WTC11 (cell line): ENCODE measurements around the gene STAP2. TPM values are rescaled to one million over a fixed set of nuclear protein-coding genes. Genes with fewer than 3 reads are reported as not detected.
A peak's percentile ranks its signal among the peaks of the same experiment; 100 is the strongest.

Source experiments
- ATAC-seq: fragments of 200-7000 bp; cut with Tn5 transposase; 2 replicates; pipeline ENCODE4 v1.10.0; 2021; ENCODE audit warnings: mild to moderate bottlenecking, moderate library complexity
- CTCF ChIA-PET: fragments of 300-600 bp; sonication (Branson Sonifier 250); formaldehyde crosslinking; loops from one replicate; lab custom pipeline; 2021; ENCODE audit warnings: antibody characterized with exemption; lab: Charles Lee
- POLR2A ChIA-PET: fragments of 350-600 bp; sonication (Branson Sonifier 250); formaldehyde crosslinking; loops from one replicate; lab custom pipeline; 2021; ENCODE audit warnings: antibody characterized with exemption; lab: Charles Lee
- DNase-seq: peaks from one replicate; pipeline ENCODE4 v3.0.0; 2021; ENCODE audit warnings: low spot score
- H3K27ac Mint-ChIP-seq: 2 replicates; pipeline ENCODE4 v1.8.0; 2021; ENCODE audit warnings: mixed read lengths
- H3K27me3 Mint-ChIP-seq: 2 replicates; pipeline ENCODE4 v1.8.0; 2021; ENCODE audit warnings: low read depth, mild to moderate bottlenecking, moderate library complexity, mixed read lengths
- H3K36me3 Mint-ChIP-seq: 2 replicates; pipeline ENCODE4 v1.8.0; 2021; ENCODE audit warnings: mixed read lengths
- H3K4me1 Mint-ChIP-seq: 2 replicates; pipeline ENCODE4 v1.8.0; 2022; ENCODE audit warnings: mixed read lengths
- H3K4me3 Mint-ChIP-seq: 2 replicates; pipeline ENCODE4 v1.8.0; 2021; ENCODE audit warnings: mild to moderate bottlenecking, moderate library complexity, mixed read lengths
- H3K9me3 Mint-ChIP-seq: 2 replicates; pipeline ENCODE4 v1.8.0; 2021; ENCODE audit warnings: mixed read lengths
- CREM ChIP-seq: sonication (generic); formaldehyde crosslinking; IDR thresholded peaks from 2 replicates; pipeline ENCODE4 v1.8.1; 2022; ENCODE audit warnings: mild to moderate bottlenecking, missing genetic modification reagents, moderate library complexity
- EMX1 ChIP-seq: fragments of 250-450 bp; sonication (Bioruptor Pico); IDR thresholded peaks from 2 replicates; pipeline ENCODE4 v1.8.0; 2021; ENCODE audit warnings: mild to moderate bottlenecking
- ESRRA ChIP-seq: sonication (generic); formaldehyde crosslinking; IDR thresholded peaks from 2 replicates; pipeline ENCODE4 v1.8.1; 2022; ENCODE audit warnings: mild to moderate bottlenecking, missing genetic modification reagents, borderline replicate concordance
- FOXK1 ChIP-seq: sonication (generic); formaldehyde crosslinking; IDR thresholded peaks from 2 replicates; pipeline ENCODE4 v1.8.0; 2022; ENCODE audit warnings: mild to moderate bottlenecking, moderate library complexity, missing genetic modification reagents
- FOXP1 ChIP-seq: sonication (generic); formaldehyde crosslinking; IDR thresholded peaks from 2 replicates; pipeline ENCODE4 v1.8.0; 2022; ENCODE audit warnings: missing genetic modification reagents, mild to moderate bottlenecking, moderate library complexity, borderline replicate concordance
- GABPB1 ChIP-seq: sonication (generic); formaldehyde crosslinking; IDR thresholded peaks from 2 replicates; pipeline ENCODE4 v1.8.1; 2023; ENCODE audit warnings: mild to moderate bottlenecking, missing genetic modification reagents
- GRHL2 ChIP-seq: fragments of 250-450 bp; sonication (Bioruptor Pico); IDR thresholded peaks from 2 replicates; pipeline ENCODE4 v1.8.0; 2022; ENCODE audit warnings: mild to moderate bottlenecking, moderate library complexity; ENCODE audit not compliant: insufficient replicate concordance, severe bottlenecking
- HMGA2 ChIP-seq: fragments of 250-450 bp; sonication (Bioruptor Pico); IDR thresholded peaks from 2 replicates; pipeline ENCODE4 v1.4.0; 2021; ENCODE audit warnings: mild to moderate bottlenecking, moderate library complexity
- JUN ChIP-seq: sonication (generic); formaldehyde crosslinking; IDR thresholded peaks from 2 replicates; pipeline ENCODE4 v1.8.0; 2023; ENCODE audit warnings: mild to moderate bottlenecking, missing genetic modification reagents
- MYBL2 ChIP-seq: sonication (generic); formaldehyde crosslinking; IDR thresholded peaks from 2 replicates; pipeline ENCODE4 v1.8.1; 2023; ENCODE audit warnings: mild to moderate bottlenecking, moderate library complexity, missing genetic modification reagents
- NFYB ChIP-seq: sonication (generic); formaldehyde crosslinking; conservative IDR thresholded peaks from 2 replicates; pipeline ENCODE4 v1.8.0; 2022; ENCODE audit warnings: low read depth, missing genetic modification reagents
- PRRX2 ChIP-seq: fragments of 250-450 bp; sonication (Bioruptor Pico); IDR thresholded peaks from 2 replicates; pipeline ENCODE4 v1.8.0; 2021; ENCODE audit warnings: mild to moderate bottlenecking
- SMAD3 ChIP-seq: sonication (generic); formaldehyde crosslinking; IDR thresholded peaks from 2 replicates; pipeline ENCODE4 v1.8.0; 2022; ENCODE audit warnings: missing genetic modification reagents, mild to moderate bottlenecking, borderline replicate concordance
- TEAD1 ChIP-seq: sonication (generic); formaldehyde crosslinking; IDR thresholded peaks from 2 replicates; pipeline ENCODE4 v1.8.0; 2022; ENCODE audit warnings: mild to moderate bottlenecking, missing genetic modification reagents
- TEAD4 ChIP-seq: sonication (generic); formaldehyde crosslinking; IDR thresholded peaks from 2 replicates; pipeline ENCODE4 v1.8.0; 2022; ENCODE audit warnings: mild to moderate bottlenecking, missing genetic modification reagents
- ZNF121 ChIP-seq: sonication (generic); formaldehyde crosslinking; IDR thresholded peaks from 2 replicates; pipeline ENCODE4 v1.8.0; 2023; ENCODE audit warnings: missing genetic modification reagents
- ZNF219 ChIP-seq: sonication (generic); formaldehyde crosslinking; IDR thresholded peaks from 2 replicates; pipeline ENCODE4 v1.8.0; 2023; ENCODE audit warnings: missing genetic modification reagents, mild to moderate bottlenecking, borderline replicate concordance
- ZNF416 ChIP-seq: fragments of 250-450 bp; sonication (Bioruptor Pico); IDR thresholded peaks from 2 replicates; pipeline ENCODE4 v1.9.0; 2021; ENCODE audit warnings: mild to moderate bottlenecking, inconsistent platforms
- ZNF671 ChIP-seq: fragments of 250-450 bp; sonication (Bioruptor Pico); IDR thresholded peaks from 2 replicates; pipeline ENCODE4 v1.8.0; 2021; ENCODE audit warnings: mild to moderate bottlenecking
- total RNA-seq: library from RNA; stranded (reverse); gene quantifications from 3 replicates; pipeline ENCODE4 v1.2.3, GENCODE V29; 2021
- TF ChIP-seq, protein P1 (sequence below): sonication (generic); formaldehyde crosslinking; IDR thresholded peaks from 2 replicates; pipeline ENCODE4 v1.8.0; 2023; ENCODE audit warnings: missing genetic modification reagents
- TF ChIP-seq, protein P2 (sequence below): sonication (generic); formaldehyde crosslinking; conservative IDR thresholded peaks from 2 replicates; pipeline ENCODE4 v1.8.1; 2023; ENCODE audit warnings: mild to moderate bottlenecking, low read depth, missing genetic modification reagents, moderate library complexity
- TF ChIP-seq, protein P3 (sequence below): sonication (generic); formaldehyde crosslinking; IDR thresholded peaks from 2 replicates; pipeline ENCODE4 v1.8.0; 2022; ENCODE audit warnings: missing genetic modification reagents
- TF ChIP-seq, protein P4 (sequence below): fragments of 250-450 bp; sonication (Bioruptor Pico); IDR thresholded peaks from 2 replicates; pipeline ENCODE4 v1.9.0; 2021; ENCODE audit warnings: mild to moderate bottlenecking
- TF ChIP-seq, protein P5 (sequence below): sonication (generic); formaldehyde crosslinking; IDR thresholded peaks from 2 replicates; pipeline ENCODE4 v1.8.0; 2022; ENCODE audit warnings: mild to moderate bottlenecking, missing genetic modification reagents
- TF ChIP-seq, protein P6 (sequence below): fragments of 250-450 bp; sonication (Bioruptor Pico); IDR thresholded peaks from 2 replicates; pipeline ENCODE4 v2.1.2; 2022; ENCODE audit warnings: mild to moderate bottlenecking, moderate library complexity

Gene STAP2
- total RNA-seq, 1 experiment from 2014 or later: 18.2 TPM

DNA sequence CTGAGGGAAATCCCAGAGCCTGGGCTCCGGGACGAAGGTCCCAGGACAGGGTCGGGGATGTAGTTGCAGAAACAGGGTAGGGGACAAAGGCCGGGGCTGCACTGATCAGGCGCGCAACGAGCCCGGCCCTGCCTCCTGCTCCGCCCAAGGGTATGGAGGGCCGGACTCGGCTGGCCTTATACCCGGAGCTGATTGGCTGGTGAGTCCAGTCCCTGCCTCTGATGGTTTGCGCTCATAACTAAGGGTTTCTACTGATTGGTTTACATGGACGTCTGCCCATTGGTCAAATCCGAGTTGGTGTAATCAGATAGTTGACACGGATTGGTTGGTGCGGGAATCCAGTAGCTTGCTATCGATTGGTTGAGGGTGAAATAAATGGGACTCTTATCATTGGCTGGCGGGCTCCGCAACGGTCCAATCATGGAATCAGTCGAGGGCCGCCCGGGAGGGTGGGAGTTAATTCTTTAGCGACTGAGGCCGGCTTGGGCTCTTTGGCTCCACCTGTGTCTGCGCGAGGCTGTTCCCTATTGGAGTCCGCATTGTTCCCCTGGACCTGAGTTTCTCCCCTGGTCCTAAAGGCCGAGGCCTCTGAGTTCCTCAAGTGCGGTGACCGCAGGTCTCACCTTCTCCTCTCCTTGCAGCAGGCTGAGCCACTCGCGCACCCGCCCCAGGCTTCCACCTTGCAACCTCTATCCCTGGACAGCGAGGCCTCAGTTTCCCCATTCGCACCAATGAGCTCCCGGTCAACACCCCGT is 4.2 kb upstream of the STAP2 start:
- Mint-ChIP-seq H3K4me1 (peaks cover 15% of the 10 kb centered on the region), H3K27ac (peak overlapping the region; percentile 98), H3K4me3 (peak overlapping the region; percentile 85), H3K27me3 (peaks cover 12% of the 10 kb centered on the region), H3K9me3 (no peaks in the 10 kb centered on the region), H3K36me3 (peaks cover 18% of the 10 kb centered on the region)
- peak; percentile 96 for DNase-seq
- ChIA-PET POLR2A (interaction anchor here (0.6 to 2.2 kb wide), 23 partner anchors 9 to 128 kb away, joined by 3 to 17 read pairs (median 5); partner anchors contain the start of genes CHAF1A, FSD1, SH3GL1 and YJU2), CTCF (interaction anchor here (0.5 to 5.7 kb wide), 36 partner anchors 9 to 355 kb away, joined by 3 to 111 read pairs (median 4); partner anchors contain the start of genes CHAF1A, FSD1, PLIN5 and SH3GL1)
- peak; percentile 93 for ATAC-seq
- TF ChIP-seq, protein P1, sequence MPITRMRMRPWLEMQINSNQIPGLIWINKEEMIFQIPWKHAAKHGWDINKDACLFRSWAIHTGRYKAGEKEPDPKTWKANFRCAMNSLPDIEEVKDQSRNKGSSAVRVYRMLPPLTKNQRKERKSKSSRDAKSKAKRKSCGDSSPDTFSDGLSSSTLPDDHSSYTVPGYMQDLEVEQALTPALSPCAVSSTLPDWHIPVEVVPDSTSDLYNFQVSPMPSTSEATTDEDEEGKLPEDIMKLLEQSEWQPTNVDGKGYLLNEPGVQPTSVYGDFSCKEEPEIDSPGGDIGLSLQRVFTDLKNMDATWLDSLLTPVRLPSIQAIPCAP (CRISPR knock-in tag): no peak
- TF ChIP-seq ZNF219: no peak
- TF ChIP-seq ESRRA (CRISPR knock-in tag): no peak
- TF ChIP-seq FOXP1 (CRISPR knock-in tag): peak; percentile 55; the same call in 1 of the 2 replicates
- 0 out of 2 replicates have a peak, but pooled peaks have one; percentile 47 for TF ChIP-seq SMAD3
- TF ChIP-seq, protein P2, sequence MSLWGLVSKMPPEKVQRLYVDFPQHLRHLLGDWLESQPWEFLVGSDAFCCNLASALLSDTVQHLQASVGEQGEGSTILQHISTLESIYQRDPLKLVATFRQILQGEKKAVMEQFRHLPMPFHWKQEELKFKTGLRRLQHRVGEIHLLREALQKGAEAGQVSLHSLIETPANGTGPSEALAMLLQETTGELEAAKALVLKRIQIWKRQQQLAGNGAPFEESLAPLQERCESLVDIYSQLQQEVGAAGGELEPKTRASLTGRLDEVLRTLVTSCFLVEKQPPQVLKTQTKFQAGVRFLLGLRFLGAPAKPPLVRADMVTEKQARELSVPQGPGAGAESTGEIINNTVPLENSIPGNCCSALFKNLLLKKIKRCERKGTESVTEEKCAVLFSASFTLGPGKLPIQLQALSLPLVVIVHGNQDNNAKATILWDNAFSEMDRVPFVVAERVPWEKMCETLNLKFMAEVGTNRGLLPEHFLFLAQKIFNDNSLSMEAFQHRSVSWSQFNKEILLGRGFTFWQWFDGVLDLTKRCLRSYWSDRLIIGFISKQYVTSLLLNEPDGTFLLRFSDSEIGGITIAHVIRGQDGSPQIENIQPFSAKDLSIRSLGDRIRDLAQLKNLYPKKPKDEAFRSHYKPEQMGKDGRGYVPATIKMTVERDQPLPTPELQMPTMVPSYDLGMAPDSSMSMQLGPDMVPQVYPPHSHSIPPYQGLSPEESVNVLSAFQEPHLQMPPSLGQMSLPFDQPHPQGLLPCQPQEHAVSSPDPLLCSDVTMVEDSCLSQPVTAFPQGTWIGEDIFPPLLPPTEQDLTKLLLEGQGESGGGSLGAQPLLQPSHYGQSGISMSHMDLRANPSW (CRISPR knock-in tag): no peak
- TF ChIP-seq ZNF121 (CRISPR knock-in tag): 0 out of 2 replicates have a peak, but pooled peaks have one; percentile 20
- TF ChIP-seq CREM (CRISPR knock-in tag): no peak; the same call in 1 of the 2 replicates
- peak; percentile 95 for TF ChIP-seq NFYB
- TF ChIP-seq, protein P3, sequence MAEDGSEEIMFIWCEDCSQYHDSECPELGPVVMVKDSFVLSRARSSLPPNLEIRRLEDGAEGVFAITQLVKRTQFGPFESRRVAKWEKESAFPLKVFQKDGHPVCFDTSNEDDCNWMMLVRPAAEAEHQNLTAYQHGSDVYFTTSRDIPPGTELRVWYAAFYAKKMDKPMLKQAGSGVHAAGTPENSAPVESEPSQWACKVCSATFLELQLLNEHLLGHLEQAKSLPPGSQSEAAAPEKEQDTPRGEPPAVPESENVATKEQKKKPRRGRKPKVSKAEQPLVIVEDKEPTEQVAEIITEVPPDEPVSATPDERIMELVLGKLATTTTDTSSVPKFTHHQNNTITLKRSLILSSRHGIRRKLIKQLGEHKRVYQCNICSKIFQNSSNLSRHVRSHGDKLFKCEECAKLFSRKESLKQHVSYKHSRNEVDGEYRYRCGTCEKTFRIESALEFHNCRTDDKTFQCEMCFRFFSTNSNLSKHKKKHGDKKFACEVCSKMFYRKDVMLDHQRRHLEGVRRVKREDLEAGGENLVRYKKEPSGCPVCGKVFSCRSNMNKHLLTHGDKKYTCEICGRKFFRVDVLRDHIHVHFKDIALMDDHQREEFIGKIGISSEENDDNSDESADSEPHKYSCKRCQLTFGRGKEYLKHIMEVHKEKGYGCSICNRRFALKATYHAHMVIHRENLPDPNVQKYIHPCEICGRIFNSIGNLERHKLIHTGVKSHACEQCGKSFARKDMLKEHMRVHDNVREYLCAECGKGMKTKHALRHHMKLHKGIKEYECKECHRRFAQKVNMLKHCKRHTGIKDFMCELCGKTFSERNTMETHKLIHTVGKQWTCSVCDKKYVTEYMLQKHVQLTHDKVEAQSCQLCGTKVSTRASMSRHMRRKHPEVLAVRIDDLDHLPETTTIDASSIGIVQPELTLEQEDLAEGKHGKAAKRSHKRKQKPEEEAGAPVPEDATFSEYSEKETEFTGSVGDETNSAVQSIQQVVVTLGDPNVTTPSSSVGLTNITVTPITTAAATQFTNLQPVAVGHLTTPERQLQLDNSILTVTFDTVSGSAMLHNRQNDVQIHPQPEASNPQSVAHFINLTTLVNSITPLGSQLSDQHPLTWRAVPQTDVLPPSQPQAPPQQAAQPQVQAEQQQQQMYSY (CRISPR knock-in tag): 0 out of 2 replicates have a peak, but pooled peaks have one; percentile 22
- 0 out of 2 replicates have a peak, but pooled peaks have one; percentile 31 for TF ChIP-seq TEAD1 (CRISPR knock-in tag)
- no peak for TF ChIP-seq JUN (CRISPR knock-in tag)
- TF ChIP-seq EMX1 (CRISPR knock-in tag): peak; percentile 67; the same call in 1 of the 2 replicates
- no peak for TF ChIP-seq TEAD4 (CRISPR knock-in tag)
- TF ChIP-seq ZNF671 (CRISPR knock-in tag): peak; percentile 70; the same call in 1 of the 2 replicates
- TF ChIP-seq FOXK1 (CRISPR knock-in tag): peak; percentile 26; the same call in 1 of the 2 replicates
- TF ChIP-seq, protein P4, sequence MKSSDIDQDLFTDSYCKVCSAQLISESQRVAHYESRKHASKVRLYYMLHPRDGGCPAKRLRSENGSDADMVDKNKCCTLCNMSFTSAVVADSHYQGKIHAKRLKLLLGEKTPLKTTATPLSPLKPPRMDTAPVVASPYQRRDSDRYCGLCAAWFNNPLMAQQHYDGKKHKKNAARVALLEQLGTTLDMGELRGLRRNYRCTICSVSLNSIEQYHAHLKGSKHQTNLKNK (CRISPR knock-in tag): no peak
- TF ChIP-seq HMGA2: peak; percentile 58; the same call in 1 of the 2 replicates
- TF ChIP-seq, protein P5, sequence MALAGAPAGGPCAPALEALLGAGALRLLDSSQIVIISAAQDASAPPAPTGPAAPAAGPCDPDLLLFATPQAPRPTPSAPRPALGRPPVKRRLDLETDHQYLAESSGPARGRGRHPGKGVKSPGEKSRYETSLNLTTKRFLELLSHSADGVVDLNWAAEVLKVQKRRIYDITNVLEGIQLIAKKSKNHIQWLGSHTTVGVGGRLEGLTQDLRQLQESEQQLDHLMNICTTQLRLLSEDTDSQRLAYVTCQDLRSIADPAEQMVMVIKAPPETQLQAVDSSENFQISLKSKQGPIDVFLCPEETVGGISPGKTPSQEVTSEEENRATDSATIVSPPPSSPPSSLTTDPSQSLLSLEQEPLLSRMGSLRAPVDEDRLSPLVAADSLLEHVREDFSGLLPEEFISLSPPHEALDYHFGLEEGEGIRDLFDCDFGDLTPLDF (CRISPR knock-in tag): no peak
- TF ChIP-seq GRHL2 (CRISPR knock-in tag): no peak
- TF ChIP-seq MYBL2: peak; percentile 51; the same call in 1 of the 2 replicates
- TF ChIP-seq ZNF416: 0 out of 2 replicates have a peak, but pooled peaks have one; percentile 67
- TF ChIP-seq PRRX2 (CRISPR knock-in tag): 0 out of 2 replicates have a peak, but pooled peaks have one; percentile 80
- peak; percentile 53; the same call in 1 of the 2 replicates for TF ChIP-seq GABPB1 (CRISPR knock-in tag)
- TF ChIP-seq, protein P6, sequence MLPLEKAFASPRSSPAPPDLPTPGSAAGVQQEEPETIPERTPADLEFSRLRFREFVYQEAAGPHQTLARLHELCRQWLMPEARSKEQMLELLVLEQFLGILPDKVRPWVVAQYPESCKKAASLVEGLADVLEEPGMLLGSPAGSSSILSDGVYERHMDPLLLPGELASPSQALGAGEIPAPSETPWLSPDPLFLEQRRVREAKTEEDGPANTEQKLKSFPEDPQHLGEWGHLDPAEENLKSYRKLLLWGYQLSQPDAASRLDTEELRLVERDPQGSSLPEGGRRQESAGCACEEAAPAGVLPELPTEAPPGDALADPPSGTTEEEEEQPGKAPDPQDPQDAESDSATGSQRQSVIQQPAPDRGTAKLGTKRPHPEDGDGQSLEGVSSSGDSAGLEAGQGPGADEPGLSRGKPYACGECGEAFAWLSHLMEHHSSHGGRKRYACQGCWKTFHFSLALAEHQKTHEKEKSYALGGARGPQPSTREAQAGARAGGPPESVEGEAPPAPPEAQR (CRISPR knock-in tag): peak; percentile 99
